Endodermal cell (in vitro differentiated cells): ENCODE results near the gene GPX4. TPM values are rescaled to one million over a fixed set of nuclear protein-coding genes. Genes with fewer than 3 reads are reported as not detected.
A peak's percentile ranks its signal among the peaks of the same experiment; 100 is the strongest.

Experiments
- DNase-seq: peaks from one replicate; pipeline ENCODE4 v3.0.0-alpha.2; 2017
- H3K27ac ChIP-seq: 2 replicates; pipeline ENCODE4 v1.5.1; 2013; ENCODE audit warnings: mild to moderate bottlenecking, low read depth, low read length, moderate library complexity
- H3K27me3 ChIP-seq: 2 replicates; pipeline ENCODE4 v1.6.1; 2013; ENCODE audit warnings: mild to moderate bottlenecking, low read length, moderate library complexity; ENCODE audit not compliant: insufficient read depth, control insufficient read depth, poor library complexity, severe bottlenecking
- H3K36me3 ChIP-seq: 2 replicates; pipeline ENCODE4 v1.7.0; 2013; ENCODE audit warnings: mild to moderate bottlenecking, low read length, moderate library complexity; ENCODE audit not compliant: control insufficient read depth, insufficient read depth
- H3K4me1 ChIP-seq: one replicate; pipeline ENCODE4 v1.7.0; 2013; ENCODE audit warnings: low read length; ENCODE audit not compliant: control insufficient read depth, insufficient read depth
- H3K4me3 ChIP-seq: 2 replicates; pipeline ENCODE4 v1.5.1; 2013; ENCODE audit warnings: mild to moderate bottlenecking, low read length, moderate library complexity
- H3K9ac ChIP-seq: 2 replicates; pipeline ENCODE4 v1.6.1; 2013; ENCODE audit warnings: mild to moderate bottlenecking, low read length, moderate library complexity; ENCODE audit not compliant: poor library complexity, severe bottlenecking; ENCODE audit errors: extremely low read depth
- H3K9me3 ChIP-seq: 2 replicates; pipeline ENCODE4 v1.6.1; 2013; ENCODE audit warnings: mild to moderate bottlenecking, low read length, moderate library complexity; ENCODE audit not compliant: control insufficient read depth
- H3K27ac Mint-ChIP-seq: 2 replicates; pipeline ENCODE4 v1.8.0; 2020; ENCODE audit warnings: mixed read lengths
- H3K27me3 Mint-ChIP-seq: 2 replicates; pipeline ENCODE4 v1.8.0; 2021; ENCODE audit warnings: mild to moderate bottlenecking, mixed read lengths; ENCODE audit not compliant: insufficient read depth
- H3K36me3 Mint-ChIP-seq: 2 replicates; pipeline ENCODE4 v1.8.0; 2020; ENCODE audit warnings: low read depth, mixed read lengths
- H3K4me1 Mint-ChIP-seq: 2 replicates; pipeline ENCODE4 v1.8.0; 2020; ENCODE audit warnings: mixed read lengths
- H3K4me3 Mint-ChIP-seq: 2 replicates; pipeline ENCODE4 v1.8.0; 2020; ENCODE audit warnings: mild to moderate bottlenecking, moderate library complexity, mixed read lengths
- H3K9me3 Mint-ChIP-seq: 2 replicates; pipeline ENCODE4 v1.8.0; 2020; ENCODE audit warnings: mild to moderate bottlenecking, mixed read lengths
- WGBS, 2 experiments: methylation state at CpG; one replicate each; pipeline versions ENCODE4 v1.1.5 to v1.1.7; 2013; ENCODE audit warnings: missing lambda C conversion rate in 2 of 2, mixed read lengths in 1 of 2; ENCODE audit not compliant: insufficient coverage in 1 of 2, insufficient read length in 1 of 2; 5-methylcytosine and 5-hydroxymethylcytosine counted together
- total RNA-seq, 2 donors: library from RNA; stranded (reverse); fragmentation: NEBNext Ultra II Directional in 1 of 2; extraction: Animal tissue kit (Norgen Biotek cat#: 25700) in 1 of 2; gene quantifications; 2 replicates in 1 of 2; 3 replicates in 1 of 2; pipeline ENCODE4 v1.2.1, GENCODE V29; 2021
- TF ChIP-seq, protein P1 (sequence below): fragments of 200-600 bp; sonication (generic); conservative IDR thresholded peaks from 2 replicates; pipeline ENCODE4 v1.5.0; 2021; ENCODE audit warnings: antibody characterized with exemption, mild to moderate bottlenecking

Gene GPX4
- total RNA-seq, 2 donors from 2014 or later: 331 to 449 TPM

DNA sequence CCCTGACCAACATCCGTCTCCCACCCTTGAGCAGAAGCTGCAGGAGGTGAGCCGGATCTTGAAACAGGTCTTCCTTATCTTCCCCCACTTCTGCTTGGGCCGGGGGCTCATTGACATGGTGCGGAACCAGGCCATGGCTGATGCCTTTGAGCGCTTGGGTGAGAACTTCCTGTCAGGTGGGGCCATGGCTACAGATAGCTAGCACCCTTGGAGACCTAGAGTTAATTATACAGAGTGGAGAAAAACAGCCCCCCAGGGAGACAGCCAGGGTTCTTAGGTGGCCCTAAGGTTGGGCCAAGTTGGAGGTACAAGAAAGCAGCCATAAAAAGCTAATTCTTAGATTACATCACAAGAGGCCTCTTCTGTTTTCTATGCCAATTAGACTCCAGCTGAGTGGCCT lies 45.7 kb upstream of the GPX4 start:
- Mint-ChIP-seq H3K4me1 (no peaks in the 10 kb centered on the region), H3K27ac (no peak overlapping the region), H3K36me3 (peaks cover 22% of the 10 kb centered on the region), H3K4me3 (no peak overlapping the region), H3K27me3 (no peaks in the 10 kb centered on the region), H3K9me3 (no peaks in the 10 kb centered on the region)
- no peak for DNase-seq
- 96 to 100% methylated on average over 4 to 5 of the region's 5 CpGs for WGBS, 2 experiments
- Histone ChIP-seq H3K27ac (no peak overlapping the region), H3K4me1 (no peaks in the 10 kb centered on the region), H3K36me3 (peaks cover 37% of the 10 kb centered on the region), H3K4me3 (no peak overlapping the region), H3K9ac (no peak overlapping the region), H3K27me3 (no peaks in the 10 kb centered on the region), H3K9me3 (peaks cover 18% of the 10 kb centered on the region)
- TF ChIP-seq, protein P1, sequence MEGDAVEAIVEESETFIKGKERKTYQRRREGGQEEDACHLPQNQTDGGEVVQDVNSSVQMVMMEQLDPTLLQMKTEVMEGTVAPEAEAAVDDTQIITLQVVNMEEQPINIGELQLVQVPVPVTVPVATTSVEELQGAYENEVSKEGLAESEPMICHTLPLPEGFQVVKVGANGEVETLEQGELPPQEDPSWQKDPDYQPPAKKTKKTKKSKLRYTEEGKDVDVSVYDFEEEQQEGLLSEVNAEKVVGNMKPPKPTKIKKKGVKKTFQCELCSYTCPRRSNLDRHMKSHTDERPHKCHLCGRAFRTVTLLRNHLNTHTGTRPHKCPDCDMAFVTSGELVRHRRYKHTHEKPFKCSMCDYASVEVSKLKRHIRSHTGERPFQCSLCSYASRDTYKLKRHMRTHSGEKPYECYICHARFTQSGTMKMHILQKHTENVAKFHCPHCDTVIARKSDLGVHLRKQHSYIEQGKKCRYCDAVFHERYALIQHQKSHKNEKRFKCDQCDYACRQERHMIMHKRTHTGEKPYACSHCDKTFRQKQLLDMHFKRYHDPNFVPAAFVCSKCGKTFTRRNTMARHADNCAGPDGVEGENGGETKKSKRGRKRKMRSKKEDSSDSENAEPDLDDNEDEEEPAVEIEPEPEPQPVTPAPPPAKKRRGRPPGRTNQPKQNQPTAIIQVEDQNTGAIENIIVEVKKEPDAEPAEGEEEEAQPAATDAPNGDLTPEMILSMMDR: no peak

DNA sequence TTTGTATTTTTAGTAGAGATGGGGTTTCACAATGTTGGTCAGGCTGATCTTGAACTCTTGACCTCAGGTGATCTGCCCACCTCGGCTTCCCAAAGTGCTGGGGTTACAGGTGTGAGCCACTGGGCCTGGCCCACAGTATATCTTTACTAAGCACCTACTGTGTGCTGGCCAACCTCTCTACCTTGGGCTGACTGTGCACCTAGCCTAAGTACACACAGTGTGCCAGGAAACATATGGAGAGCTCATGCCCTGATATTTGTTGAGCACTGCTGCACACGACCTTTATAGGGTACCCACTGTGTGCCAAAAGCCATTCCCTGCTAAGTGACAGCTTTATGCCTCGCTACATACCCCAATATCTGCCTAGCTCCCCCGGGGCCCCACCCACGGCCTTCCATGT lies 43.1 kb upstream of the GPX4 start:
- Histone ChIP-seq H3K9me3 (peaks cover 18% of the 10 kb centered on the region), H3K4me1 (no peaks in the 10 kb centered on the region), H3K27me3 (peaks cover 12% of the 10 kb centered on the region), H3K27ac (no peak overlapping the region), H3K9ac (no peak overlapping the region), H3K36me3 (peaks cover 30% of the 10 kb centered on the region), H3K4me3 (no peak overlapping the region)
- TF ChIP-seq, protein P1: no peak
- H3K27ac Mint-ChIP-seq: no peak overlapping the region
- H3K4me3 Mint-ChIP-seq: no peak overlapping the region
- peaks cover 5% of the 10 kb centered on the region for H3K4me1 Mint-ChIP-seq
- H3K9me3 Mint-ChIP-seq: no peaks in the 10 kb centered on the region
- peaks cover 22% of the 10 kb centered on the region for H3K36me3 Mint-ChIP-seq
- no peak for DNase-seq
- peaks cover 10% of the 10 kb centered on the region for H3K27me3 Mint-ChIP-seq
- WGBS, 2 experiments: 85 to 86% methylated on average over 5 of the region's 5 CpGs

GRCh38 chr19:1061987-1062386 lies 41.8 kb upstream of the GPX4 start:
- Mint-ChIP-seq H3K9me3 (no peaks in the 10 kb centered on the region), H3K4me3 (peak overlapping the region; percentile 40), H3K27me3 (peaks cover 20% of the 10 kb centered on the region), H3K4me1 (peaks cover 5% of the 10 kb centered on the region), H3K27ac (peak overlapping the region; percentile 75), H3K36me3 (peaks cover 12% of the 10 kb centered on the region)
- TF ChIP-seq, protein P1: no peak
- peaks cover 25% of the 10 kb centered on the region for H3K27me3 ChIP-seq
- 94 to 96% methylated on average over 17 to 20 of the region's 20 CpGs for WGBS, 2 experiments
- peaks cover 17% of the 10 kb centered on the region for H3K36me3 ChIP-seq
- peaks cover 5% of the 10 kb centered on the region for H3K4me1 ChIP-seq
- no peak for DNase-seq
- H3K9ac ChIP-seq: no peak overlapping the region
- H3K4me3 ChIP-seq: no peak overlapping the region
- H3K9me3 ChIP-seq: peaks cover 11% of the 10 kb centered on the region
- no peak overlapping the region for H3K27ac ChIP-seq
